Suppressor macrophage (primary cell): ENCODE measurements around the gene FGF10.
A peak's percentile ranks its signal among the peaks of the same experiment; 100 is the strongest.

Experiments used
- DNase-seq, 4 experiments: peaks; one replicate each; pipeline ENCODE4 v3.0.0-alpha.2; 2020 to 2022

FGF10 gene

DNA sequence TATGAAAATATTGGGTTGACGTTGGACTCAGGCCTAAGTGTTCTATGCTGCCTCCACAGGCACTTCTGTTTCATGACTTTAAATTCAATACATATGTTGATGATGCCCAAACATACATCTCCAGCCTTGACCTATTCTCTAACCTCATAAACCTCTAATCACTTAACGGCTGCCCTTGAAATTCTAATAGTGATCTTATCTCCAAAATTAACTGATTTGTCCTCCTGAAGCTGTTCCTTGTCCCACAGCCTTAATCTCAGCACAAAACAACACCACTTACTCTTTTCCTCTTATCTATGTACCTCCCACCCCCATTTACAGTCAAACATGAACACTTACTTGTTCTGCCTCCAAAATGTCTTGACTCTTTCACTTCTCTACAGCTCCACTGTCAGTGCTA, 43.3 kb downstream of the FGF10 start:
- DNase-seq: no peak

DNA sequence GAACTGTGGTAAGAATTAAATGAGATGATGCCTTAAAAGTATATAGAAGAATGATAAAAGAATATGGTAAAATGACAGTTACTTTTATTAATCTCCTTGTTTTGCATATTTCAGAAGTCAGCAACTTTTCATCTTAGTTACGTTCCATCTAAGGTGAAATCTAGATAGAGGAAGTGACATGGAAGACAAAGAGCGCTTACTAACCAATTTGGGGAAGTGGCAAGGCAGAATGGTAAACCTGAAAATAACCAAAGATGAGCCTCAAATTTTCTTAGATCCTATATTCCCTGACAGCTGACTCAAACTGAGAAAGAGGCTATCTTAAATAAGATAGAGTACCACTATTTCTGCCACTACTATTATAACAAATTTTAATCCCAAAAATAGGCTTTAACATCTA, 52.5 kb downstream of the FGF10 start:
- DNase-seq: no peak

DNA sequence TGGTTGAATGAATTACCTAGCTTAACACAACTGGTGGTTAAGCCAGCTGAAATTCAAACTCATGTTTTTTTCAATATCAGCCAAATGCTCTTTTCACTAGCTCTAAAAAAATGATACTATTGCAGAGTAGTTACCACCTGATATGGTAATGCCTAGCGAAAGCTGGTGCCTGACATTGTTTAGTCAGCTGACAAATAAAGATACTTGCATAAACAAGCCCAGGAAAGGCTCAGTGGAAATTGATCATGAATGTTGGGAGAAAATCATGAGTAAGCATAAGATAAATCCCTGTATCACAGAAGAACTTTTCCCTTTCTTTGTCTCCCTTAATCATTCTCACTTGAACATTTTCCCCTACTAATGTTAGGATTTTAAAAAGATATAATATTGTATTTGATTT, 54.6 kb downstream of the FGF10 start:
- DNase-seq: no peak

DNA sequence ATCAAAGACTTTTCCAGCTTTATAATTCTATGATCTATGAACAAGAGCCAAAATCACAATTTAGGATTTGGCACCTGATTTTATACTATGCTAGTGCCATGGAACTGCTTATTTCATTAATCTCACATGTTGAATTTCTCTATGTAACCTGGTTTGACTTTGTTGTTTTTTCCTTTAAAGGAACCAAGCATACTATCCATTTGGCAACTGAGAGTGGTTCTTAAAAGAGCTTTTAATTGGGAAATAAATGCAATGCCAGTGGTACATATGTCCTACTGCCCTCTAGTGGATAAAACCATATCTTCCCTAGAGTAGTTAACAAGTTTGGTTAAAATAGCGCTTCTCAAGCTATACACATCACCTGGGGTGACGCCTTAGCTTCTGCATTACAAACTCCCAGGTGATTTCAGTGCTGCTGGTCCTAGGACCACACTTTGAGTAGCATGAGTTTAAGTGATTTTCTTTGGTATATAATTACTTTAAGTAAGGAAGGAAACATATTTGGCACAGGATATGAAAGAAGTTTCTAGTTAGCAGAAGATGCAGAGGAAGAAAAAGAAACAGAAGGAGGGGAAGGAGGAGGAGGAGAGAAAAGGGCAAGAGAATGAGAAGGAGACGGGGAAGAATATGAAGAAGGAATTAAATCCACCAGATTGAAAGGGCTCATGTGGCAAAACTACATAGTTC, 56.8 kb downstream of the FGF10 start:
- DNase-seq: peak; percentile 6 to 57 (median 30)

DNA sequence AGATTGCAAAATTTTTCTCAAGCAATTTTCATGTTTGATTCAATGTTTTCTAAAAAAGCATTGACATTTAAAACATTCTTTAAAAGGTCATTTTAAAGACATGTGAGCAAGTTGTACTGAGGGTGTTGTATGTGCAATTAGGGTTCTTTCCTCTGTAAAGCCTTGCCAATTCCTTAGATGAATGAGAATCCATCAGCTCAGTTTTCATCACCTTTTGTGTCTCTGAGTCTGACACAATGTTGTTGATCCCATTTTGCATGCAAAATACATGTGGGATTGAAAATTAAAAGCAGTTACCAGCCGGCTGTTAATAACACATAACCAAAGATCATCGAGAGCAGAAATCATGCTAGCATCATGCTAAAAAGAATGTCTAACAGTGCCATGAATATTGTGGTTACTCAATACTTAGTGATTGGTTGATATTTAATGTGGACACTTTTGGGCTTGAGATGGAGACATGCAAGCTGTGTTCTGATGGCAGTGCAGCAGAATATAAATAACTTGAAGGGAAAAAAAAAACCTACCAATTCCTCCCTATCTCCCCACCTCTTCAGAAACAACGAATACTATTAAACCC, 57.7 kb downstream of the FGF10 start:
- no peak for DNase-seq

DNA sequence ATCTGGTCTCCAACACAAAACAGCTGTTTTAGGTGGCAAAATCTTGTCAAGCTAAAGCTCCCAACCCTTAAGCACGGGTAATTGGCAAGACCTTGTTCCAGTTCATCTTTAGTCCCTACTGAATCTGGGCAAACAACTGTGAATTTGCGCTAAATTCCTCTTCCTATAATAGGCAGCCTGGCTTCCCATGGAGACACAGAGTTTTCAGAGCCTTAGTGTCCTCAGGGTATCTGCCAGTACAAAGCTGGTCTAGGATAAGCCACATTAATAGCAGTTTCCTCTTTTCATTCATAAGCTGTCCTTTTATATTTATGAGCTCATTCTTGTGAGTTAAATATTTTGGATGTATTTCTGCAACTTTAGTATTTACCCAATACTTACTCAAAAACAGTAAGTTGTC, 59.5 kb downstream of the FGF10 start:
- DNase-seq: no peak

DNA sequence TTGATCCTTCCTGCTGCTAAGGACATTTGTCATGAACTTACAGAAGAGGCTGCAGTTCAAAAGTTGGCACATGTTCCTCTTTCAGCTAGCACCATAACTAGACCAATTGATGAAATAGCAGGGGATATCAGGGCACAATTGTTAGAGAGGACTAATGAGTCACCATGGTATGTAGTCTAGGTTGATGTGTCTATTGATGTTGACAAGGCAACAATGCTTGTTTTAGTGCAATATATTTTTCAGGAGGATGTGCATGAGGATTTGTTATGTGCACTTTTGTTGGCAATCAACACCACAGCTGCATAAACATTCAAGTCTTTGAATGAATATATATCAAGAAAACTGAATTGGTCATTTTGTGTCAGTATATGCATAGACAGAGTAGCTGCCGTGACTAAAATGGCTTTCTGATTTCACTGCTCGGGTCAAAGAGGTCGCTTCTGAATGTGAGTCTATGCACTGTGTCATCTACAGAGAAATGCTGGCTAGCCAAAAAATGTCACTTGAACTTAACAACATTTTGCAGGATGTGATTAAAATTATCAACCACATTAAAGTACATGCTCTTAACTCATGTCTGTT, 68.0 kb downstream of the FGF10 start:
- no peak for DNase-seq

DNA sequence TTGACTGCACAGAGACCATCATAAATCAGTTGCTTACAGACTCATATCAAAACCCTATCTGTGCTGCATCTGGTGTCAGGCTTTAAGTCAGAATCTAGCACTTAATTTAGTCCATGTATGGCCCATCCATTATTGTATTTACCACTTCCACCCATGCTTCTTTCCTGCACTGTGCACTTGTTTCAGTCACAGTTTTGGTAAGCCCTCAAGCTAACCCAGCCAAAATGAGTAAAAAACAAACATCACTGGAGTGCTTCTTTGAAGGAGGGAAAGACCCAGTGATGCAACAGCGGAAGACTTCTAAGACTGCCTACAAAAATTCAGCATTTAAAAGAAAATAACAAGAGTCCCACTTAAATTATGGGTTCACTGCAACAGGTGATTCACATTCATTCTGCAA, 69.0 kb downstream of the FGF10 start:
- DNase-seq: no peak

DNA sequence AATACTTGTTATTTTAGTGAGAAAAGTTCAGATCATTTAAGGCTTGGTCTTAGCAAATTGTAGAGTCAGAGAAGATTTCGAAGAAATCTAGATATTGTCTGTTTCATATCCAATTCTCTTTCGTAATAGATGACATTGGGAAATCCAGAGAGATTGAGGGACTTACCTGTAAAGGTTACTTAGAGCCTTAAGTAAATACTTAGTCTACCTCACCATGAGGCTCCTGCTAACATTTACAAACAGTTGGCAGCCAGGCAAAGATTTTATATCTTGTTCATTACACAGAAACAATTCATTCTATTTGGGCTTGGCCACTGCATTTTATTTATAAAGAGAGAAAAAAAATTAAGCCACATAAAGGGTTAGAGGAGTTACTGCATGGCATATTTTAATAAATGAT, 70.3 kb downstream of the FGF10 start:
- DNase-seq: no peak

DNA sequence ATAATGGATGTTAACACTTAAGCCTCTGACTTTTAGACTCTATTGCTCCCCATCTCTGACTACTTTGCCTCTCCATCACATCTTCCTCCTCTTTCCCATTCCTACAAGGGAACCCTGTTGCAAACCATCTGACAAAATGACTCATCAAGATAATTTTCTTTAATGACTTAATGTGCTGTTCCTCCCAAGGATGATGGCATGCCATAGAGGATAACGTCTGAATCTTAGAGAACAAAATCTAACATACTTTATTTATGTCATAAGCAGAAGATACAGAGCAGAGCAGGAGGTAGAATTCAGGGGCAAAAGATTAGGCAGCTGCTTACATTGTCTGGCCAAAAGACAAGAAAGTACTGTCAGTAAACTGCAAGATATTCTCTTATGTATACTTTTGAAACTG, 76.8 kb downstream of the FGF10 start:
- no peak for DNase-seq

DNA sequence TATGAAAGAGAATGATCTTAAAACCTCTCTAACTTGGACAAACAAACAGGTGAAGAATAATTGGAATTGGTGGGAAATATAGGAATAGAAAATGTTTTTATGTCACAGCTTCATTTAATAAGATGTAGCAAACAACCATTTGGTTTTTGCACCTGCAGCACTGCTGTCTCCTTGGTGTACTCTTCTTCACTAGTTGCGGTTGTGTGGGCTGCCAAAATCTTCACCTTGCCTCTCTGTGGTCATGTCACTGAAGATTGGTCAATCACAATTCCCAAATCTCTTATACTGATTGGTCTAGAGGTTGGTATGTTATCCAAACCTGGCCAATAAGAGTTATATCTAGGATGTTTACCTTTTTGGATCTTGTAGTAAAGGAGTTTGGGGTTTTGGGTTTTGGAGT, 88.7 kb downstream of the FGF10 start:
- DNase-seq: no peak

DNA sequence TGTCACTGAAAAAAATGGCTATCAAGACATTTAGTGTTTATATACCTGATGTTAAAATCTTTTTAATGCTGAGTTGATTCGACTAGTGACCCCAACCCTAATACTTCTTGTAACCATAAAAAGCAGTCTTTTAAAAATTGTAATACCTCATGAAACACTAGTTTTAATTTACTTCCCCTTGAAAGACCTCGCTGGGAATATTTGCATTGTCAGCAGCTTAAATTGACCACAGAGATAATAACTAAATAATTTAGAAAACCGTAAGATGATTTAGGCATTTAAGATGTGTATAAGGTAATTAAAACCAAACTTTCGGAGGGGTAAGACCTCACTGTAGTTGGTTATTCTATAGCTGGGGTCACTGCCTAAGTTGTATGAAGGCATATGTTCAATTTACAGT, 89.8 kb downstream of the FGF10 start:
- DNase-seq: no peak

DNA sequence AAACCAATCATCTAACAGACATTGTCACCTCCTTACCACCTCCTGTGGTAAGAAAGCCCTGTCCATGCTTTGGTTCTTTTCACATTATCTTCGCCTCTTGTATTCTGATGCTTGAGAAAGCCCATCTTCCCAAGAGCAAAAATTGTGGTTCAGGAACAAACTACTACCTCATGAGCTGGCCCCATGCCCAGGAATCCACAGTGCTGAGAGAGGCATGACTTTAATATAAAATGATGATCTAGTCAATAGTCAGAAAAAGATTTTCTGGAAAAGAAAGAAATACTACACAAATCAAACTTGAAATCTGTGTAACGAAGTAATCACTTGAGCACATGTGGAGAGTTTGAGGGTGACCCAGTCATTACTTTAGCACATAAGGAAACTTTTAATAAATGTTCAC, 94.7 kb downstream of the FGF10 start:
- no peak for DNase-seq

DNA sequence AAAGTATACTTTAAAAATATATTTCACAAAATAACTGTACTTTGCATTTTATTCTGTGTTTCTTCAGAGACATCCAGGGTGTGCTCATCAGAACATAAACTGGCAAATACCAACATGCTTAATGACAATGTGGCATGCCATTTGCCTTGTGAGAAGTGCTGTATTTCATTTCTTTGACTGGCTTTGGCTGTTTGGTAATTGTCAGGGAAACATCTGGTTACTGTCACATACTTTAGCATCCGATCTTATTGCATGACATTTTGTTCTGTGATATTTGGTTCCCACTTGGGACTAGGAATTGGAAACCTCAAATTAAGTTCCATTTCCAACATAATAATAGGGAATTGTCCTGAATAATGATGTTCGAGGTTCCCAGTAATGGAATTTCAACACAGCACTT, 96.5 kb downstream of the FGF10 start:
- DNase-seq: no peak

DNA sequence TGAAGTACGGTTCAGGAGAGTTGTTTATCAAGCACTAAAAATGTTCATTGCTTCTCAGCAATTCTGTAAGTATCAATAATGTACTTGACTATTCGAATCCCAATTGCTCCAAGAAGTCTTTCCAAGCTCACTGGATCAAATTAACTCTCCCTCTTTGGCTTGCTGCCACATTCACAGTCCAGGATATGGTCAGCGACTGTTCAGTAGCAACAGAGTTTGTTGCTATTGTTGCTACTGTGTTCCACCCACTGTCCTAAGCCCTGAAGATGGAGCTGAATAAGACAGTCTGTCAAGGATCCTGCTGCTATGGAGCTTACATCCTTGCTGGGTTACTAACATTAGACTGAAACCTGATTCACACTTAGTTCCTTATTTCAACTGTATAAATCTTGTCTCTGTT, 110.8 kb downstream of the FGF10 start:
- DNase-seq: no peak

DNA sequence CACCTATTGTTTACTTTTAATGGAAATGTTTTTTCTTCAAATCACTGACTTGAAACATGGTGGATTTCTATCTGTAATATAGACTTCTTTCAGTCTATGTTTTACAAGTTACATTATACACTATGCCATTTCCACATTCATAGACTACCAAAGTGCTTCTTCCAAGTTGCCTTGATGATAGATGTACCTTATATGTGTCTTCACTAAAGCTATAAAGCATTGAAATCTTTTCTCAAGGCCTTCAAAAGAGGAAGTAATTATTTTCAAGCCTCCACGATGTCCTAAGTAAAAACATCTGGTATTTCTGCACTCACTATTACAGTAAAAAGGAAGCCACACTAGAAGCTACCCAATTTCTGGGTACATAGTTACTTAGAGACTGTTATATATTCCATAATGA, 113.3 kb downstream of the FGF10 start:
- no peak for DNase-seq

DNA sequence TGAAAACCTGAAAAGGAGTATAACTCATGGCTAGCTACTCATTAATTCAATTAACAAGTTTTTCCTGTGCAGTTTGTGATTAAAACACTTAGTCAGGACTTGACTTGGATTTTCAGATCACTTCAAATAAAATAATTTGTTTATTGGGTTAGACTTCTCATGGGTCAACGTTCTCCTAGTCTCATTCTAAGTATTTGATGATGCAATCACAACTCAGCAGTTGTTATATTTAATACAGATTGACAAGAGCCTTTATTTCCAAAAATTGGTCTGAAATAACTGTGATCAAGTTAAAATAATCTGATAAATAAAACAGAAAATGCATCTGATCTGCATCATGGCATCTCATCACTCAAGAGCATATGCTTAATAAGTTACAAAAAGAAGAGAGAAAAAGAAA, 113.9 kb downstream of the FGF10 start:
- no peak for DNase-seq

DNA sequence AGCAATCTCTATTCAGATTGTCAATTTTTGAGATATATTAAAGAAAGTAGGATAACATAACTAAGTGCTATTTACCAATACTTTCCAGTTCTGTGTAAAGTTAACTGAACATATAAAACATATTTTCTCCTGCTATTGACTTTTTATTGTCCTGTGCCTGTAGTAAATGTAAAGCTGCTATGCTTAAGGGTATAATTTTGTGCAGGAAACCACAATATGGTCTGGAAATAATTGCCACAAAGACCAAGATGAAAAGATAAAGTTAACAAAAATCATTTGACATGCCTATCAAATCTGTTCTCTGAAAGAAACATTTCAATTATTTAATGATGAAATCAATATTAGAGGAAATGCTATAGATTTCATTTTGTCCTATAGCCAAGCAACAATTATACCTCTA, 121.3 kb downstream of the FGF10 start:
- DNase-seq: no peak

DNA sequence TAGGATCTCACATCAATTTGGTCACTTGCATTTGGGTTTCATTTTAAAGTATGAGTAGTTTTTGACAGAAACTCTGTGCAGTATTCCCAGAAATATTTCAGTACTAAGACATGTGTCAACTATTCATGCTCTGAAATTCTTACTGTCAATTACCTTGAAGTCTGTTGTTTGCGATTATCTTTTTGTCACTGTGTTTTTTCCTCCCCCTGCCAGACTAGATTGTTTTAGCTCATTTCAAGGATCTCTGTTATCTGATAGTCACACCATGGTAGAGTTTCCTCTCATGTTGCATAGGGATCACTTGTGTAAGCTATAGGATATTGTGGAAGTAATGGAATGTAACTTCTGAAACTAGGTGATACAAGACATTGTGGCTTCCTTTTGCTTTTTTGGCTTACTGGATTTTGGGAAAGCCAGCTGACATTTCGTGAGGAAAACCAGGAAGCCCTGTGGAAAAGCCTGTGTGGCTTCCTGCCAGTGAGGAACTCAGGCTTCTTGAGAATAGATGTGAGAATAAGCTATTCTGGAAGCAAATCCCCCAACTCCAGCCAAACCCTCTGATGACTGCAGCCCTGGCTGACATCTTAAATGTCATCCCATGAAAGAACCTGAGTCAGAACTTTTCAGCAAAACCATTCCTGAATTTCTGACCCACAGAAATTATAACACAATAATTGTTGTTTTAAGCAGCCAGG, 122.2 kb downstream of the FGF10 start:
- DNase-seq: no peak

DNA sequence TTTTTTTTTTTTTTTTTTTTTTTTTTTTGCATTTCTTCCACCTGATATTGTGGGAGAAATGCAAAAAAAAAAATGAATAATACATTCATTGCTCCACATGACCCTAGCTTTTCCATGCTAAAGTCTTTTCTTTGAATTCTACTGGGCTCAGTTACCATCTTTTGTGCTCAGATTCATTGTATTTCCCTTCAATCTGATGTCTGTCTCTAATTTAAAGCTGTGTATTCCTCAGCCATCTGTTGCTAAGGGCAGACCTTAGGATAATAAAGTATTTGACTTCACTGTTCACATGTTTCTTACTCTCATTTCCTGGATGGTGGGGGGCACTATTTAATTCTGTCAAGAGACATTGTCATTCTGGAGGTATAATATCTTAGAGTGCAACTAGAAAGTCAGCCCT, 123.5 kb downstream of the FGF10 start:
- DNase-seq: no peak

DNA sequence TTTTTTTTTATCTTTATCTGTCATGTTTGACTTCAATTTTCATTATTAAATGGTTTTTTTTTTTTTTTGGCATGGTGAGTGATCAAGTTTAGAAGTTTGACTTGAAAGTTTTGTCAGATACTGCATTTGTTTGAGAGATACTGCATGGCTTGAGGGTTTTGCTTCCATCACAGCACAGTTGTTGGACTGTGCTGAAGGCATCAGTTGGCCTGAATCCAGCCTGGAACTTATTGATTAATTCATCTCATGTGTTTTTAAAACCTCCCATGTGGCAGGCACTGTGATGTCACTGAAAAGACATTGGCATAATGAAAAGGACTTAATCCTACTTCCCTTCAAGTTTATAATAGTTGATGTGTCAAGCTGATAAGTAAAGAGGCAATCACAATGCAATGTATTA, 128.4 kb downstream of the FGF10 start:
- DNase-seq: no peak

DNA sequence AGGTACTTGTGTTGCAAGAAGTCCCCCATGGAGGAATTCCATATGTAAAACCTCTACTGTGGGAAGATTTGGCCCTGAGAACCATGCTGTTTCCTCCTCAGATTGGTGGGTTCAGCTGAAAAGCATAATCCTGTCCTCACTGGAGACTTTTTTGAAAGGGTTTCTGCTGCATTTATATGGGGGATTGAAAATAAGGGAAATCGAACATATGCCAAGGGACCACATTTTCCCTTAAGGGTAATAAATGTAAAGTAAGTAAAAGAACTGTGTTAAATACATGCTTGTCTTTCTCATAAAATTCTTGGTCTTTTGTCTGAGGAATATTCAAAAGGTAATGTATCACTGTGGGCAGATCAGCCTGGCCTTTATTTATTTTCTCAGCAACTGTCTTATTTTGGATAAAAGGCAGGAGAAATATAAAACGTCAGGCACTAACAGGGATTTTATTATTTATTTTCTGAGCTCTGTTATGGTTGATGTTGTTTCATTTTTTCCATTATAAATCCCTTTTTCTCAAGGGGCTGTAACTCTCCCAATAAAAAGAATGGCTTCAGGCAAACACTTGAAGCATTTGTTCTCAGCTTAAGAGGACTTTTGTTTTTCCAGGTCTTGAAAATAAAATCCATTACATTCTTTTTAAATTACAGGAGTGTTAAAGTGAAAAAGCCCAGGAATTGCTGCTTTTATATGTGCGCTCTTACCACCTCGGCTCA, 131.4 kb downstream of the FGF10 start:
- no peak for DNase-seq

DNA sequence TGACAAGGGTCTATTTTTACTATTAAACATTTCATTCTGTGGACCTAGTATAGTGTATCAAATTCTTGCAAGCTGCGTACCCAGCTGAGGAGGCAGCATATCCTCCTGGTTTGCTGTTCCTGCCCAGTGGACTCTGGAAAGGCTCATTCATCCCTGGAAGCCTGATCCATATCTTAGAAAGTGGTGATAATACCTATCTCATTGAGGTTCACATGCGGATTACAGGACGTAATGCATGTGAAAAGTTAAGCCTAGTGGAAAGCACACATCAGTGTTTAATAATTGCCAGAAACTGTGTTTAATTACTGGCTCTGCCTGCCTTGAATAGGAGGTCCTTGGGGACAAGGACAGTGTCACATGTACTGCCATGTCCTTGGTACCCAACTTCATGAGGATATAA, 132.0 kb downstream of the FGF10 start:
- no peak for DNase-seq
